Ishikawa (cell line): ENCODE measurements around the gene BTBD9.

Experiments used
- CEBPB ChIP-seq: IDR thresholded peaks from 2 replicates; pipeline ENCODE4 v1.6.1; 2012
- CREB1 ChIP-seq: IDR thresholded peaks from 2 replicates; pipeline ENCODE4 v1.6.1; 2012; ENCODE audit warnings: low read depth
- EGR1 ChIP-seq: IDR thresholded peaks from 2 replicates; pipeline ENCODE4 v1.6.1; 2012
- EP300 ChIP-seq: IDR thresholded peaks from 2 replicates; pipeline ENCODE4 v1.6.1; 2012; ENCODE audit warnings: borderline replicate concordance
- FOXM1 ChIP-seq: IDR thresholded peaks from 2 replicates; pipeline ENCODE4 v1.6.1; 2012; ENCODE audit warnings: low read depth, borderline replicate concordance
- MAX ChIP-seq: IDR thresholded peaks from 2 replicates; pipeline ENCODE4 v1.6.1; 2012
- NFIC ChIP-seq: IDR thresholded peaks from 2 replicates; pipeline ENCODE4 v1.6.1; 2012
- RAD21 ChIP-seq: IDR thresholded peaks from 2 replicates; pipeline ENCODE4 v1.6.1; 2012; ENCODE audit warnings: low read depth
- REST ChIP-seq: IDR thresholded peaks from 2 replicates; pipeline ENCODE4 v1.6.1; 2012; ENCODE audit warnings: low read depth, mild to moderate bottlenecking
- TAF1 ChIP-seq: IDR thresholded peaks from 2 replicates; pipeline ENCODE4 v1.6.1; 2012; ENCODE audit warnings: low read depth, mild to moderate bottlenecking
- TCF12 ChIP-seq: IDR thresholded peaks from 2 replicates; pipeline ENCODE4 v1.6.1; 2012; ENCODE audit warnings: low read depth
- TEAD4 ChIP-seq: IDR thresholded peaks from 2 replicates; pipeline ENCODE4 v1.6.1; 2012
- USF1 ChIP-seq: IDR thresholded peaks from 2 replicates; pipeline ENCODE4 v1.6.1; 2012
- YY1 ChIP-seq: IDR thresholded peaks from 2 replicates; pipeline ENCODE4 v1.6.1; 2012; ENCODE audit warnings: low read depth
- ZBTB7A ChIP-seq: IDR thresholded peaks from 2 replicates; pipeline ENCODE4 v1.6.1; 2012; ENCODE audit warnings: low read depth

Gene BTBD9

GRCh38 chr6:38262026-38262425 lies 377.7 kb downstream of the BTBD9 start:
- TF ChIP-seq CREB1 = no peak
- TF ChIP-seq TEAD4 = no peak

GRCh38 chr6:38261626-38262025 lies 378.1 kb downstream of the BTBD9 start:
- TF ChIP-seq FOXM1 = no peak

- TF ChIP-seq RAD21 (no peak), TEAD4 (no peak), NFIC (no peak), CEBPB (no peak), EP300 (no peak), USF1 (no peak), YY1 (no peak)
Measured at GRCh38 chr6:38259736-38260135, 380.0 kb downstream of the BTBD9 start.

GRCh38 chr6:38248500-38249234 lies 391.1 kb downstream of the BTBD9 start:
- TF ChIP-seq EP300 (no peak), REST (no peak), ZBTB7A (no peak), TCF12 (no peak), FOXM1 (no peak), NFIC (no peak), CEBPB (no peak), YY1 (no peak), EGR1 (no peak), USF1 (no peak), RAD21 (no peak), TEAD4 (no peak), TAF1 (no peak), CREB1 (no peak)

- TF ChIP-seq EP300 = no peak
- TF ChIP-seq CREB1 = no peak
- TF ChIP-seq MAX = no peak
- TF ChIP-seq TCF12 = no peak
- TF ChIP-seq CEBPB = no peak
- TF ChIP-seq RAD21 = no peak
- no peak for TF ChIP-seq YY1
- no peak for TF ChIP-seq EGR1
- no peak for TF ChIP-seq USF1
- no peak for TF ChIP-seq TEAD4
Measured at GRCh38 chr6:38245295-38245694, 394.4 kb downstream of the BTBD9 start.

GRCh38 chr6:38244869-38245268 lies 394.9 kb downstream of the BTBD9 start:
- no peak for TF ChIP-seq ZBTB7A
- no peak for TF ChIP-seq RAD21
- no peak for TF ChIP-seq MAX
- no peak for TF ChIP-seq REST
- no peak for TF ChIP-seq CEBPB
- no peak for TF ChIP-seq EGR1
- no peak for TF ChIP-seq YY1
- no peak for TF ChIP-seq NFIC
- TF ChIP-seq FOXM1 = no peak
- no peak for TF ChIP-seq CREB1
- no peak for TF ChIP-seq TCF12
- TF ChIP-seq USF1 = no peak
- no peak for TF ChIP-seq TEAD4
